GM10266 (cell line): ENCODE measurements around the gene JAKMIP1.
A peak's percentile ranks its signal among the peaks of the same experiment; 100 is the strongest.

Experiments used
- DNase-seq: peaks from one replicate; pipeline ENCODE4 v3.0.0; 2012; ENCODE audit errors: extremely low spot score
- TF ChIP-seq, protein P1 (sequence below): IDR thresholded peaks from 2 replicates; pipeline ENCODE4 v1.5.1; 2012; ENCODE audit warnings: mild to moderate bottlenecking, low read depth; ENCODE audit not compliant: control insufficient read depth, insufficient read depth; ENCODE audit errors: missing control alignments

JAKMIP1 gene

DNA sequence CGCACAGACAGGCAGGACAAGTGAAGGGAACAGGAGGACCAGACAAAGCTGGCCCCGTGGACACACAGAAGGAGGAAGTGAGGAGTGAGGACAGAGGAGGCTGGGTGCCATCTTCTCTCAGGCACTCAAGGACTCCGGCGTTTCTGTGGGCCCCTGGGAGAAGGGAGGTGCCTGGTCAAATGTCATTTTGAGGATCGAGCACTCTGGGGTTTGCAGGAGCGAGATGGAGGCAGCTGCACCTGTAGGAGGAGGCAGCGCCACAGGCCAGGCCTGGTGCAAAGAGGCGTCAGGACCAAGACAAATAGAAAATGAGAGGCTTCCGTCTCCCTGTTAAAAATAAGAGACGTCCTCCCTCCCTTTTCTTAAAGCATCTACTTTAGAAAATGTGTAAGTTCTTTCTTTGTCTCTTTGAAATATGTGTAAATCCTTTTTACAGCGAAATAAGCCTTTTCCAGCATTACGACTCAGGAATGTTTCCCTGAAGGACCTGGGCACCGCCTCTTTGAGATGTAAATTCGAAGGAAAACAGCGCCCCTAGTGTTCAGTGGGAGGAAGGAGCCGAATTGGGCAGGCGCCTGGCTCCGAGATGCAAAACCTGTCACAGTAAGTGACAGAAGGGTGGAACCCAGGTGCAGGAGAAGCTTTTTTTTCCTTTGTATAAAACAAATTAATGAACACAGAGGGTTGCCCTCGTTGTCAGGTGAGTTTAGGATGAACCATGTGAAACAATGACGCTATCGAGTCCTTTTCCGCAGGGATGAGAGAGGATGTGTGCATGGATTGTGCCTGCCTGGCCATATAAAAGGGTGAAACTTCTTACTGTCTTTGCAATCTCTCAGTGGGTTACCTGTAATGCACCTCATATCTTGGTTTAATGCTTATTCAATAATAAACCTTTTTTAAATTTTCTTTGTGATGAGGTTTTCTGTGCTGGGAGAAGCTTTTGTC, 180.8 kb downstream of the JAKMIP1 start:
- DNase-seq: peak; percentile 59
- TF ChIP-seq, protein P1, sequence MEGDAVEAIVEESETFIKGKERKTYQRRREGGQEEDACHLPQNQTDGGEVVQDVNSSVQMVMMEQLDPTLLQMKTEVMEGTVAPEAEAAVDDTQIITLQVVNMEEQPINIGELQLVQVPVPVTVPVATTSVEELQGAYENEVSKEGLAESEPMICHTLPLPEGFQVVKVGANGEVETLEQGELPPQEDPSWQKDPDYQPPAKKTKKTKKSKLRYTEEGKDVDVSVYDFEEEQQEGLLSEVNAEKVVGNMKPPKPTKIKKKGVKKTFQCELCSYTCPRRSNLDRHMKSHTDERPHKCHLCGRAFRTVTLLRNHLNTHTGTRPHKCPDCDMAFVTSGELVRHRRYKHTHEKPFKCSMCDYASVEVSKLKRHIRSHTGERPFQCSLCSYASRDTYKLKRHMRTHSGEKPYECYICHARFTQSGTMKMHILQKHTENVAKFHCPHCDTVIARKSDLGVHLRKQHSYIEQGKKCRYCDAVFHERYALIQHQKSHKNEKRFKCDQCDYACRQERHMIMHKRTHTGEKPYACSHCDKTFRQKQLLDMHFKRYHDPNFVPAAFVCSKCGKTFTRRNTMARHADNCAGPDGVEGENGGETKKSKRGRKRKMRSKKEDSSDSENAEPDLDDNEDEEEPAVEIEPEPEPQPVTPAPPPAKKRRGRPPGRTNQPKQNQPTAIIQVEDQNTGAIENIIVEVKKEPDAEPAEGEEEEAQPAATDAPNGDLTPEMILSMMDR: peak; percentile 74

DNA sequence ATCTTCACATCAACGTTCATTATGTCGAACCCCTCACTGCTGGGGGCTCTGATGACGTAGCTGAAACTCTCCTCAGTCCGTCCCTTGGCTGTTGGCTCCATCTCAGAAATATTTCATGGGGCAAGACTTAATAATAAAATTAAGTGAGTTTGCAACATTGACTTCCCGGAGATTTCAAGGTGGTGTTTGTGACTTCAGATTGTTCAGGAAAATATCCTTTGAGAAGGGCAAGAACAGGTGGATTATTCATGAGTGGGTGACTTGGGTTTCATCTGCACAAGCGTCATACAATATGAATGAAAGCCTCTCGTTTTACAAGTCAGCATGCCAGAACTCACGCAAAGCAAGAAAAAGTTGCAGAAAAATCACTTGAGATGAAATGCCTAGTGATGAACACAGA, 182.0 kb downstream of the JAKMIP1 start, which contains the start of gene C4orf50:
Gene C4orf50 (minus strand): TSS at position 101 of the 400 bp plus-strand sequence.
- TF ChIP-seq, protein P1: no peak
- DNase-seq: no peak

DNA sequence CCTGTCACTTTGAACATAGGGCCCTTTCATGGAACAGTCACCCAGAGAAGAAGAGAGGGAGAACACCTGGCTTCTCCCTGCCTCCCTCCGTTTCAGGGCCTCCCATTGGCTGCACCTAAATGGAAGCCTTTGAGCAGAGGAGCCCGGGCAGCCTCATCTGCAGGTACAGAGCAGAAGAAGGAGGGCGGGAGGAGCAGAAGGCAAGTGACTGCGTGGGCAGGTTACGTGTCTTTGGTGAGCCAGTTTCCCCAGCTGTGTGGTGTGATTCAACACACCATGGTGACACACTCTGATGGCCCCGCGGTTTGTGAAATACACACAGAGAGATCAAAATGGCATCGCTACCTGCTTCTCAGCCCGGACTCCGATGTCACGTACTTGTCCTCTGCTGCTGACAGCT, 182.5 kb downstream of the JAKMIP1 start:
- DNase-seq: no peak
- TF ChIP-seq, protein P1: no peak

DNA sequence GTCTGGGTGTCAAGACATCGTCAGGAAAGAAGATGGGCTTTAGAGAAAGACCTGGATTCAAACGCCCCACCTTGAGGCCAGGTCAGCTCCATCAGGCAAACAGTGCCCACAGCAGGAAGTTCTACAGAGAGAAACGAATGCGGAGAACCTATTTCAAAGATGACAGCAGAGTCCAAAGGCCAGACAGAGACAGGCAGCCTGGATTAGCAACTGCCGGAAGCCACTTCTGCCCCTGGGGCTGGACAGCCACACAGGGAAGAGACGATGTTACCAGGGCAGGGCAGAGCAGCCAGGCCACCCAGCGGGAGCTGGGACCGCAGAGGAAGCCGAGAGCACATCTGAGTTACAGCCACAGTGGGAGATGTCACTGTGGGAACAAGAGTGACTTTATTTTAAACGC, 183.3 kb downstream of the JAKMIP1 start:
- TF ChIP-seq, protein P1: no peak
- DNase-seq: no peak

DNA sequence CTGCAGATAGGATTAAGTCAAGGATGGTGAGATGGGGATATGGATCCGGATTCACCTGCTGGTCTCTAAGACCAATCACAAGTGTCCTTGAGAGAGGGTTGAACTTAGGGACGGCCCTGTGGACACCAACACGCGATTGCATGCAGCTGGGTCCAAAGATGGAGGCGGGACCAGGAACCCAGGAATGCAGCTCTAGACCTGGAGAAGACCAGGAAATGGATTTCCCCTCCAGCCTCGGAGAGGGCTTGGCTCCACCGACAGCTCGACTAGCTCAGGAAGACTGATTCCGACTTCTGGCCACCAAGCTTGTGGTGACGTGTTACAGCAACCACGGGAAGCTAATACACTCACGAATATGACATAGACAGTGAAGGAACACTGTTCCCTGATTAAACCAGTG, 186.8 kb downstream of the JAKMIP1 start:
- DNase-seq: no peak
- TF ChIP-seq, protein P1: no peak

DNA sequence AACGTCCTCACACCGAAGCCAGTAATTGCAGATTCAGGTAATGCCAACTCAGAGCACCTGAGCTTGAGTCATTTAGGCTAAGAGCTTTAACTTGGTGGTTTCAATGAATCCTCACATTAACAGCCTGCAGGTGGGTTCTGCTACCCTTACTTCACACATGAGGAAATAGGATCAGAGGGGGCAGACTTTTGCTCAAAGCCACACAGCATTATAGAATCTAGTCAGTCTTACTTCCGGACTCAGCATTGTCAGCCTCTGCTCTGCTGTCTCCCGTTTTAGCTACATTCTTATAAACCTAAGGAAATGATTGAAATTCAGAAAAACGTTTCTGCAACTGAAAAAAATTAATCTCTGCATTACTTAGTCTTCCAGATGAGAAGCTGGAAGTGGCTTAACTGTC, 188.1 kb downstream of the JAKMIP1 start:
- TF ChIP-seq, protein P1: no peak
- DNase-seq: no peak

DNA sequence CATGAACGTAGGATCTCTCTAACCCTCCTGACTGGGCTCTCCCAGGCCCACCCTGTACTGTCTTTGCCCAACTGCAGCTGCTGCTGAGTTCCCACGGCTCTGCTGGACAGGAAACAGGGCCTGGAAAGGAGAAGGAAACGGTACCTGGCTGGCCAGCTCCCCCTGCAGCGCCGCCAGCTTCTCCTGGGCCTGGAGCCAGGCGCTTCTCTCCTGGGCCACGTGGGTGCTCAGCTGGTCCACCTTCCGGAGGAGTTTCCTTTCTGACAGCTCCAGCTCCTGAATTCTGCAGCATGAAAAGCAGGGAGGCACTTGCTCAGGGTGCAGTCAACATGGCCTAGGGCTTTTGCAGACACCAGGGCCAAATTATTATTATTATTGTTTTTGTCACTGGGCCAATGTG, 188.7 kb downstream of the JAKMIP1 start:
- TF ChIP-seq, protein P1: no peak
- no peak for DNase-seq
